NCI-H1105 (cell line): Measurements from ENCODE around the gene CACNA1H.

Experiments used
- DNase-seq: peaks from one replicate; lab custom pipeline; 2025; lab: John Stamatoyannopoulos, UW

CACNA1H gene

DNA sequence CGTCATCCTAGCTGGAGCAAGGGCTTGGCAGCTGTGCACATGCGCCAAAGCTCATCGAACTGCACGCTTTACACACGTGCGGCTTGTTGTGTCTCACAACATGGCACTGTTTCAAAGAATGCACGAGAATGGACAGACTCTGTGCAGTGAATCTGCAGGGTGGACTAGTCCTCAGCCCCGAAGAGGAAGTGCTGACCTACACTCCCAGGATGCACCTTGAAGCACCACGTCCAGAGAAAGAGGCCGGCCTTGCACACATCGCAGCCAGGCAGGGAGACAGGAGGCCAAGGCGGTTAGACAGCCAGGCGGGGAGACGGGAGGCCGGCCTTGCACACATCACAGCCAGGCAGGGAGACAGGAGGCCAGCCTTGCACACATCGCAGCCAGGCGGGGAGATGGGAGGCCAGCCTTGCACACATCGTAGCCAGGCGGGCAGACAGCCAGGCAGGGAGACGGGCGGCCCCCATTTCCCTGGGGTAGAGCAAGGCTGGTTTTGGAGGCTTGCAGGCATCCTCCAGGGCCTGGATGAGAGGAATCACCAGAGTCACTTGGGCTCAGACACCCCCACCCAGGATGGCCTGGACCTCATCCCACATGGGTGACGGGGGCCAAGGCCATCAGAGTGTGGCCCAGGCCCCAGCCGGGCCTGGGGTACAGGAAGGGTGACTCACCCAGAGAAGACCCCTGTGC, 9.0 kb upstream of the CACNA1H start:
- no peak for DNase-seq

DNA sequence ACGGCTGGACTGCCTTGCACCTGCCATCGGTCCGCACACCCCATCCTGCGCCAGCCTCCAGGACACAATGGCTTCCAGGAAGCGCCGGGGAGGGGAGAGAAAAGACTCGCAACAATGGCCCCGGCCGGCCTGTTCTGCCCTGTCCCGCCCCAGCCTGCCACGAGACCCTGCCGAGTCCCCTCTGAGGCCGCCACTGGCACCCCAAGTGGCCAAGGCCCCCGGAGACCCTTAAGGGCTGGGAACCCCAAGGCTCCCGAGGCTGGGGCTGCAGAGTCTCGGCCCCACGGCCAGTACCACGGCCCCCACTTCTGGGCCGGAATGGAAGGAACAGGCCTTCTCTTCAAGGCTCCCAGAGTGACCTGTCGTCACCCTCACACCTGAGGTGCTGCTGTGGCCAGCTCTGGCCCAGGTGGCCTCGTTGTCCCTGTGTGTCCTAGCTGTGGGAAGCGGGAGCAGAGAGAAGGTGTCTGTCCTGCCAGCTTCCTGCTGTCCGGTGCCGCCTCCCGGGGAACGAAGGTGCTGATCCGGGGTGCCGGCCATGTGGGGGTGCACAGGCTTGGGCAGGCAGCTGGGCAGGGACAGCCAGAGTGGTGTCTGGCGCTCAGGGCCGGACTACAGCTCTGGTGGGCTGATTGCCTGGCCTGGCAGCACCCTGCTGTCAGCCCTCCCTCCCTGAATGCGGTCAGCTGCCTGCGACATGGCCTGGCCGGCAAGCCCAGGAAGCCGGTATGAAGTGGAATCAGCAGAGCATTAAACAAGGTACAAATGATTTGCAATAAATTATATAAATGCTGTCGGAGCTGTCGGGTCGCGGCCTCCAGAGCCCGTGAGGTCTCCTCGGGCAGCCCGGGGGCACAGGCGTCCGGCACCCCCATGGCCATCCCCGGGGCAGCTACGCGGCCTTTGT, 8.2 kb upstream of the CACNA1H start:
- no peak for DNase-seq

DNA sequence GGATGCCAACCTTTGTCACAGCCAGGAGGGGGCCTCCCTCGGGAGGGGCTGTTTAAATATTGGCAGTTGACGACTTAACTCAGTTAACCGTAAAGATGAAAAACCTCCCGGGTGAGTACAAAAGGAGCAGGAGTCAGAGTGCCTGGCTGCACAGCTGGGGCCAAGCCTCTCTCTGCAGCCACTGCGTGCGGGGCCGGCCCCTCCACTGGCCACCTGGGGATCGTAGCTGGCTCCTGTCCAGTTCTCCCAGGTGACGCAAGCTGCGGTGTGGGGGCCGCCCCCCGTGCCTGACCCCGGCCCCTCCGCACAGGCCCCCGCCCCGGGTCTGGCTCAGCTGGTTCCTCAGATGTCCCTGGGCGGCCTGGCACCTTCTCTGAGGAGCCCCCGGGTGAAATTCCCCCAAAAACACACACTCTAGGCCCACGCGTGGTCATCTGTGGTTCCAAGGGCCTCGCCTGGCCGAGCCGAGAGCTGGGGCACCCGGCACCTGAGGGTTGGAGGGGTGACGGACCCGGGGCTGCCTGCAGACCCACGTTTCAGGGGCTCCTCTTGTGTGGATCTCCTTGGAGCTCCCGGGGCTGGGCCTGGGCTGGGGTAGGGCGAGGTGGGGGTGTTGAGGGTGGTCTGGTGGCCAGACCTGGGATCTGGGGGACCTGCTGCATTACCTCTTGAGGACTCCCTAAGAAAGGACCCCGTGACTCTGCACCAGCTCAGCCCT, 7.4 kb upstream of the CACNA1H start:
- no peak for DNase-seq

DNA sequence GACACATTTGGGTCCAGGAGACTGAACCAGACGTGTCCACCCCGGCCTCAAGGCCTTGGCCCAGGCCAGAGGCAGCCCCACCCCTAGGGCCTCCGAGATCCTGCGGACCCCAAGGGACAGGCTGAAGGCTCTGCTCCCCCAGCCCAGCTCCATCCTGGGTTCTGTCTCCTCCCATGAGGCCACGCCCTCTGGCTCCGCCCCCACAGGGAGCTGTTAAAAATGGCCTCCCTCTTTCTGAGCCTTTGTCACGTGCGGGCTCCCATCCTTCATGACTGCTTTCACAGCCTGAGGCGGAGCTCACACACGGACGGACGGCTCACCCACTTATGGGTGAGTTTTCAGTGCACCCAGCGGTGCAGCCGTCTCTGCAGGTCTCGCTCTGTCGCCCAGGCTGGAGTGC, 6.5 kb upstream of the CACNA1H start:
- DNase-seq, result no peak

DNA sequence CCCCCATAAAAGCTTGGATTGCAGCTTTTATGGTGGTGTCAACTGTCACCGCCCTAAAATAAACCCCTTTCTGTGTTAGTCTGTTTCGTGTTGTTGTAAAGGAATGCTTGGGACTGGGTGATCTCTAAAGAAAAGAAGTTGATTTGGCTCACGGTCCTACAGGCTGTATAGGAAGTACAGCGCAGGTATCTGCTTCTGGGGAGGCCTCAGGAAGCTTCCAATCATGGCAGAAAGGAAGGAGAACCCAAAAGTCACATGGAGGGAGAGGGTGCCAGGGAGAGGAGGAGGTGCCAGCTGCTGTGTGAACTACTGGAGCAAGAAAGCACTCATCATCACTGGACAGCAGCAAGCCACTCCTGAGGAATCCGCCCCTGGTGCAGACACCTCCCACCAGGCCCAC, 5.9 kb upstream of the CACNA1H start:
- DNase-seq, result no peak

DNA sequence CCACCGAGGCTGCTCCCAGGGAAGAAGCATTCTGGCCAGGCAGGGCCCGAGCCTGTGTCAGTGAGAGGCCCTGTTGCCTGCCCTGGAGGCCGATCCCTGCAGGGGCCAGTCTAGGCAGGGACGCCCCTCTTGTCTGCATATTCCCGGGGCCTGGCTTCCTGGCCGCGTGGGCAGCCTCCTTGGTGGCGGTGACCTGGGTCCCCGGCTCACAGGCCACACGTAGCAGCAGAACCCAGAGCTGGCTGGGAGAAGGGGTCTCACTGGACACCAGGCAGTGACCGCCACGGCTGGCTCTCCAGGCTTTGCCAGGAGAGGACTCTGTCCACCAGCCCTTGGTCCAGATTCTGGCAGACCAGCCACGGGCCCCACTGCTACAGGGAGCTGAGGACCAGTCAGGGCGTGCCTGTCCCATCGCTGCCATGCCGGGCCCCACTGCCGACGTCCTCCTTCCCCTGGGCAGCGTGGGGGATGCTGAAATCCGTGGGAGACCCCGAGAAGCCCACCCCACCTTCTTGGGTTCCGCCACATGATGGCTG, 3.7 kb upstream of the CACNA1H start:
- DNase-seq, result no peak

DNA sequence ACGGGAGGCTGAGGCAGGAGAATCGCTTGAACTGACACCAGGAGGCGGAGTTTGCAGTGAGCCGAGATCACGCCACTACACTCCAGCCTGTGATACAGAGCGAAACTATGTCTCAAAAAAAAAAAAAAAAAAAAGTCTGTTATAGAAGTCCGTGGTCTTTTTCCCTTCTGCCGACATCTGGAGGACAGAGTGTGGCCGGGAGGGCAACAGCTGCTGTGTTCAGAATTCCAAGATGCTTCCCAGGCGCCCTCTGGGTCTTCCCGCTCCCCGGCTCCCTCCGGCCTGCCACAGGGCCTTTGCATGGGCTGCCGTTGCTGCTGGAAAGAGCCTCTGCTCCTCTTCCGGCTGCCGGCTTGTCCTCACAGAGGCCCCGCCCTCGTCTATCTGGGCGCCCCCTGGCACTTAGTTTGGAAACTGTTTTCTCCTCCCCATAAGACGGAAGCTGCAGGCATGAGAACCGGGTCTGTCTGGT, 2.4 kb upstream of the CACNA1H start:
- no peak for DNase-seq

DNA sequence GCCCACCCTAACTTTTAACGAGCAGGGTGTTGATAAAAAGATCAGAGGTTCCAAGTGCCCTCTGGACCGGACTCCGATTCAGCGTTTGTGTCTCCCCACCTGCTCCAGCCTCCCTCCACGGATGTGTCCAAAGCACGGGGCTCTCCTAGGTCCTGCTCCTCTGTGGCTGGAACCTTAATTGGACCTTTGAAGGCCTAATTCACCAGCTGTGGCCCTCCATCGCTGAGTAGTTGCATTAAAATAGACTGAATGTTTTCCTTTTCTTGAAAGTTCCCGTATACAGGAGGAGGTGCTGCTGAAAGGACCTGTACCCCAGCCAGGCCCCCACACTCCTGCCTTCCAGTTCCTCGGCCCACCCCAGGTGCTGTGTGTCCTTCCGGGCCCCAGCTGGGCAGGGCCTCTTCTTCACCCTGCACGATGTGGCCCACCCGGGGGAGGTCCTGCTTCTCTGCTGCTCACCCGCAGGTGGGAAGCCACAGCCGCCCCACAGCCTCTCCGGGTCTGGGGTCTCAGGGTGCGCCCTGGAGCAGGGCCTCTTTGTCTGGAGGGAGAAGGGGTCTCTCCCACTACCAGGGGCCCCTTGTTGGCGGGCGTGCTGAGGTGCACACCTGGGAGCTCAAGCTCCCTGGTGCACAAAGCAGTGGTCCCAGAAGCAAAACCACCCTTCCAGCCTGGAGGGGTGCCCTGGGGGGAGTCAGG, 1.3 kb upstream of the CACNA1H start:
- no peak for DNase-seq

DNA sequence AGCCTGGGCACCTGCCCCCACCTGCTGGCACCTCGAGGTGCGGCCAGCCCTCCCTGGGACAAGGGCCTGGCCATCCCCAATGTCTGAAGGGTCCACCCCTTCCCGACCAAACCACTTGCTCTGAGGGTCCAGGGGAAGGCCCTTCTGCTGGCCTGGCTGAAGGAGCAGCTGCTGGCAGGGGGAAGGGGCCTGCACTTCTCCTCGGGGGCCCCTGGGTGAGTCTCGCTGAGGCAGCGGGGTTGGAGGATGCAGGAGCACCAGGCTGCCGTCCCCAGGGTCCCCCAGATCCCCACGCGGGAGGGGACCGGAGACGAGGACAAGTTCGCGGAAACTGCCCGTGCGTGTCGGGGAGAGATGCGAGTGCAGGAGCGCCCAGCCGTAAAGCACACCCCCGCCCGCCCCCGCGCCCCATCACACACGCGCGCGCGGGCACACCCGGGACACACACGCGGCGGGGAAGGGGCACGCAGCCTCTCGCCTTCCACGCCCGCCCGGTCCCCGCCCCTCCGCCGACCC, 725 bp upstream of the CACNA1H start:
- no peak for DNase-seq

DNA sequence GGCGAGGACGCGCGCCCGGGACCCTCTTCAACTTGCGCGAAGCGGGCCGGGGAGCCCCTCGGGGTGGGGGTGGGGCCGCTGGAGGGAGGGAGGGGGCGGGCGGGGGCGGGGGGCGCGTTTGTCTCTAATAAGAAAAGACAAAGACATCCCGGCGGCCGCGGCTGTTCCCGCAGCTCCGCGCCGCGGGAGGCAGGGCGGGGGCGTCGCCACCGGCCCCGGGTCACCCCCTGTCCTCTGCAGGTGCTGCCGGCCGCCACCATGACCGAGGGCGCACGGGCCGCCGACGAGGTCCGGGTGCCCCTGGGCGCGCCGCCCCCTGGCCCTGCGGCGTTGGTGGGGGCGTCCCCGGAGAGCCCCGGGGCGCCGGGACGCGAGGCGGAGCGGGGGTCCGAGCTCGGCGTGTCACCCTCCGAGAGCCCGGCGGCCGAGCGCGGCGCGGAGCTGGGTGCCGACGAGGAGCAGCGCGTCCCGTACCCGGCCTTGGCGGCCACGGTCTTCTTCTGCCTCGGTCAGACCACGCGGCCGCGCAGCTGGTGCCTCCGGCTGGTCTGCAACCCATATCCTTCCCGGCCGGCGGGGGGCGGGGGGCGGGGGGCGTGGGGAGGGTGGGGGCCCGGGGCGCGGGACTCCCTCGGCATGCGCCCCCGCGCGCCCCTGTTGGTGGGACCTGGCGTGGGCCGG, 714 bp downstream of the CACNA1H start:
- no peak for DNase-seq

DNA sequence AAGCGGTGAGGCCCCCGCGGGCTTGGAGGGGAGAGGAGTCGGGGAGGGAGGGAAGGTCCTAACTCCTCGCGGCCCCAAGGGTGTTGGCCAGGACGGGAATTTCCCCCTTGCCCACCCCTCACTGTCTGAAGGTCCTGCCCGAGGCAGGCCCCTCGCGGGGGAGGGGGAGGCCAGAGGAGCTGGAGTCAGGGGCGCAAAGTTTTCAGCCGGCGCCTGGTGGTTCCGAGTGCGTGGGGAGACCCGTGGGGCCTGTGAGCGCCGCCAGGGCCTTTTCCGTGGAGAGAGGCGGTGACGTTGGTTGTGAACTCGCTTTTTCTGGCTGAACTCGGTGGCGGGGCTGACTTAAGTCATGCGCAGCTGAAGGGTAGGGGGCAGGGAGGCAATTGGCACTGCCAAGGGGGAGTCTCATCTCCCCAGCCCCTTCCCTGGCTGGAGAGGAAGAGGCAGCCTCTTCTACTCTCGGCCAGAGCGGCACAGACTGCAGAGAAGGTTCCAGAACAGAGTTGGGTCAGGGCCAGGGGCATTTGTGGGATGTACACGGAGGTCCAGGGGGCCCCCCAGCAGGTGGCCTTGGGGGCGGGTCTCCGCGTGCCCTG, 1.5 kb downstream of the CACNA1H start:
- DNase-seq, result no peak

DNA sequence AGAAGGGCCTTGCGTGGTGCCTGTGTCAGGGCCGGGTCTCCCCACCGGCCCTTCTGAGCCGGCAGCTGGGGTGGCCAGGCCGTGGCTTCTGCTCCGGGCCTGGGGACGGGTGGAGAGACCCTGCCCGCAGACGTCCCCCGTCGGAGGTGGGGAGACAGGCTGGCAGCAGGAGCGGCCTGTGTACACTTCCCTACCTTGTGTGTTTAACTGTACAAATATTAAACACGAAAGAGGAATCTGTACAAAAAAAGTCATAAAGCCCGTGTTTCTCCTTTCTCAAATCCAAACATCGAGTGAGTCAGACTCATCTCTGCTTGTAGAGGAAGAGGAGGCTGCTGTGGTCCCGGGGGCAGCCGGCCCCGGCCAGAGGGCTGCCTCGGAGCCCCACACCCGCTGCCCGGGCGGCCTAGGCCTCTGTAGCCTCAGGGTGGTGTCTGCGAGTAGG, 2.0 kb downstream of the CACNA1H start:
- no peak for DNase-seq

DNA sequence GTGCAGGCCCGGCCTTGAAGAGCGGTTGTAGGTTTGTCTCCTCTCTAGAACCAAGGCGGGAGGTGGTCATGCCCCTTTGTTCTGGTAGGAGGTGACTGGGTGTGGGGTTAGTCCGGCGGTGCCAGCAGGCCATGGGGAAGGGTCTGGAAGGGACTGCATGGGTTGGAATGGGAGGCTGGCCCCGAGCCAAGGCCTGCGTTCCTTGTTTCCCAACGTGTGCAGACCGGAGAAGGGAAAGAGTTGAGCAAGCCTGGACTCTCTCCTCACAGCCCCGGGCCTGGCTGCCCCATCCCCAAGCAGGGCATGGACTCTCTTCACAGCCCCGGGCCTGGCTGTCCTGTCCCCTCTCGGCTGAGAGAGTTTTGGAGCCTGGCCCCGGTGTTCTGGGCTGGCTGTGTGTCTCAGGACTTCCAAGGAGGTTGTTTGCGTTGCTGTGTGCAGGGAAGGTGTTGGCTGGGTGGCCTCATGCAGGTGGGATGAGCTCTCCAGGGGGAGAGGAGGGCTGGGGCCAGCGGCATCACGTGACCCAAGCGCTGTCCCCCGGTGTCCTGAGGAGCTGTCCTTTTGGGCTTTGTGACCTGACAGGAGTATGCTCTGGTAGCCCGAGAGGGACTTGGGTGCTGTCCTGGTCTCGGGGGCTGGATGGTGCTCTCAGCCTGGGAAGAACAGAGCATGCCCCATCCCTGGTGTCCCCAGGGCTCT, 2.6 kb downstream of the CACNA1H start:
- DNase-seq, result no peak

DNA sequence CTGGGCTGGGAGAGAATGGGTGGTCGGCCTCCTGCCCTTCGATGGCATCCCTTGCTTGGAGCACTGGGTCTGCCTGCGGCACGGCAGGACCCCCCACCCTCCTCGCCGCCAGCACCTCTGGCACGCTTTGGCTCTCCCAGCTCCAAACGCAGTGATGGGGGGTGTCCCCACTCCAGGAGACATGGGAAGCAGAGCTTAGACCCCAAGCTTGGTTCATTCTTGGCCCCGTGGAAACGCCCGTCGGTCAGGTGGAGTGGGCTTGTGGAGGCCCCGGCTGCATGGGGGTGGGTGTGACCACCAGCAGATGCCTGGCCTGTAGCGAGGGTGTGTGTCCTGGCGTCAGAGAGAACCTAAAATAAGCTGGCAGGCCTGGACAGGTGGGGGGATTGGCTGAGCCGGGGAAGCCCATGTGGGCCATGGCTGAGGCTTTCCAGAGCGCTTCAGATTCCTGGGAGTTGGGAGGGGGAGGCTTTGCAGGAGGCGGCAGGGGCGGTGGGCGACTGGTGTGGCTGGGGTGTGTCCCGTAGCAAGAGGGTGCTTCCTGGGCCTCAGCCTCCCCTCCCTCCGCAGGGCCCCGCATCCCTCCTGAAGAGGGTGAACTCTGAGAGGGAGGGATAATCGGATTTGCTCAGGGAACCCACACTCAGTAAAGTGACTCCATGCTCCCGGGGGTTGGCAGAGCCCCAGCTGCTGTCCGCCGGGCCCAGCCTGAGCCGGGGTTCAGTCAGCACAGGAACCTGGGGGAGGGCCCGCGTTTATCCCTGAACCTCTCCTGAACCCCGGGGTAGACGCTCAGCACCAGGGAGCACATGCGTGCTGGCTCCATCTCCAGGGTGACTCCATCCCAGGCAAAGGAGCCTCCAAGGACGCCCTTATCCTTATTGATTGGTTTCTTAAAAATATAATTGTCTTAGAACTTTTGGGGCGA, 3.4 kb downstream of the CACNA1H start:
- no peak for DNase-seq

DNA sequence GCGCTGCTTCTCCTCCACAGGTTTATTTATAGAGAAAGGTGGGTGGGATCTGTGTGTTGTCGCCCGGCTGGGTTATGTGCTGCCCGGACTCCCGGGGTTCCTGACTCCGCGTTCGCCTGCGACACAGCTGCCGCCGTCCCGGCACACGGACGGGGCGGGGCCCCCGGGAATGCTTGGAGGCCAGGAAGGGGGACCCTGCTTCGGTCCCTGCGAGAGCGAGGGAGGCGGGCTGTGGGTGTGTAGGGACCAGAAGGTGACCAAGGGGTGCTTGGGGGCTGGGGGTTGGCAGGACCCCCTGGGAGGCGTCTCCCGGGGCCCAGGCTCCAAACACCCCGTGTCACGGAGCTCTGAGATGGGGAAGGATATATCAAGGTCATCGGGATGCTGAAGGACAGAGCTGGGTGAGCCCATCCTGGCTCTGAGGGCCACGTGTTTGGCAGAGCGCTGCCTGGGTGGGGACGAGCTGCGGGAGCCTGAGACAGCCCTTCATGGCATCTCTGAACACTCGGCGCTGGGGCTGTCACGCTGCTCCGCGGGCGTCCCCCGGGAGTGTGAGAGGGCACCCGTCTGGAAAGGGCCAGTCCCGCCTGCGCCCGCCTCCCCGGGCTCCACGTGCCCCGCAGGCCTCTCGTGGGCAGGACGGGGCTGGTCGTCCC, 4.2 kb downstream of the CACNA1H start:
- DNase-seq, result no peak

DNA sequence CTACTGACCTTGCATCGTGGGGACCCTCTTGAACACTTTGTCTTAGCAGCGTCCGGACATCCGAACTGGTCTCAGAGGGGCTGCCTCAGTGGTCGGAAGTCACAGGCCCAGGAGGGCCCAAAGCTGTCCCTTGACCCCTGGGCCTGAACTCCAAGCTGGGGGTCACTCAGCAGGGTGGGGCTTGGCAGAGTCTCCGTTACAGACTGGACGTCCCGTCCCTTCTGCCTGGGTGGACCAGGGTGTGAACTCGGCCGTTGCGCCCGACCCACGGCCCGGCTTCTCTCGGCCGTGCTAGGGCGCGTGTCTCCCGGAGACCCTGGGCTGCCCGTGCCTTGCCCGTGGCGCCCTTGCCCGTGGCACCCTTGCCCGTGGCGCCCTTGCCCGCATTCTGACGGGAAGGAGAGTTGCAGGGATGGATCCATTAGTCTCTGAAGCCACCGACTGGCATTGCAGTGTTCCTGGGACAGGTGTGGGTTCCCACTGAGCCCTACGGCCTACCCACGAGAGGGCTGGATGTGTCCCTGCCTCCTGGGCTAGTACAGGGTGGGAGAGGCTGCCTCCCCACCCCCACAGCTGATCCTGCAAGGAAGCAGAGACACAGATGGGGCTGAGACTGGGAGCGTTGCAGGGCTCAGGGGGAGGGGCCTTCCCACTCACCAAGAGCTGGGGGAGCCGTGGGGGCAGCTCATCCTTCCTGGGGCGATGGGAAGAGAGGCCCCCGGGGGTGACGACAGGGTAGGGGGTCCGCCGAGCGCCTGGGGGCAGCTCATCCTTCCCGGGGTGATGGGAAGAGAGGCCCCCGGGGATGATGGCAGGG, 4.9 kb downstream of the CACNA1H start:
- no peak for DNase-seq
